Caco-2 (cell line): Measurements from ENCODE around the gene BBX. TPM values are rescaled to one million over a fixed set of nuclear protein-coding genes. Genes with fewer than 3 reads are reported as not detected.

Experiments
- BruUV-seq: library from RNA; stranded (reverse); fragments of 400-500 nt; replicated peaks from 2 replicates; lab custom pipeline; 2021; lab: Mats Ljungman, UMichigan
- CTCF ChIA-PET: fragments of 300-600 bp; sonication (Branson Sonifier 250); formaldehyde crosslinking; loops from one replicate; lab custom pipeline; 2022; ENCODE audit warnings: antibody characterized with exemption; lab: Charles Lee
- POLR2A ChIA-PET: fragments of 300-600 bp; sonication (Branson Sonifier 250); formaldehyde crosslinking; loops from one replicate; lab custom pipeline; 2022; ENCODE audit warnings: antibody characterized with exemption; lab: Charles Lee
- DNase-seq, 2 experiments: peaks; one replicate each; pipeline versions ENCODE4 v3.0.0 to v3.0.0-alpha.2; 2020 to 2022
- H3K27me3 ChIP-seq: replicated peaks from 2 replicates; pipeline ENCODE4 v1.6.0; 2011; ENCODE audit warnings: low read length; ENCODE audit not compliant: control insufficient read depth, insufficient read depth
- H3K36me3 ChIP-seq: 2 replicates; pipeline ENCODE4 v1.5.1; 2011; ENCODE audit warnings: low read length; ENCODE audit not compliant: control insufficient read depth, insufficient read depth
- H3K4me1 ChIP-seq: fragments of 250-450 bp; sonication (Bioruptor Pico); 2 replicates; pipeline ENCODE4 v1.5.1; 2020; ENCODE audit warnings: mild to moderate bottlenecking
- H3K4me3 ChIP-seq: 2 replicates; pipeline ENCODE4 v1.5.1; 2011; ENCODE audit warnings: low read depth, mild to moderate bottlenecking, control low read depth, low read length
- H3K9me3 ChIP-seq: fragments of 250-450 bp; sonication (Bioruptor Pico); 2 replicates; pipeline ENCODE4 v1.5.1; 2020; ENCODE audit warnings: mild to moderate bottlenecking, moderate library complexity
- H3K27ac Mint-ChIP-seq: one replicate; pipeline ENCODE4 v1.8.0; 2022; ENCODE audit warnings: mixed read lengths; ENCODE audit not compliant: unreplicated experiment
- H3K27me3 Mint-ChIP-seq: one replicate; pipeline ENCODE4 v1.8.0; 2022; ENCODE audit warnings: mixed read lengths; ENCODE audit not compliant: insufficient read depth, unreplicated experiment
- H3K36me3 Mint-ChIP-seq: one replicate; pipeline ENCODE4 v1.8.0; 2022; ENCODE audit warnings: mild to moderate bottlenecking, mixed read lengths; ENCODE audit not compliant: insufficient read depth, unreplicated experiment
- H3K4me1 Mint-ChIP-seq: one replicate; pipeline ENCODE4 v1.8.0; 2022; ENCODE audit warnings: low read depth, mixed read lengths; ENCODE audit not compliant: unreplicated experiment
- H3K4me3 Mint-ChIP-seq: one replicate; pipeline ENCODE4 v1.8.0; 2022; ENCODE audit warnings: mild to moderate bottlenecking, moderate library complexity, mixed read lengths; ENCODE audit not compliant: unreplicated experiment
- H3K9me3 Mint-ChIP-seq: one replicate; pipeline ENCODE4 v1.8.0; 2022; ENCODE audit warnings: mixed read lengths; ENCODE audit not compliant: unreplicated experiment
- intact Hi-C: fragments of 100-400 bp; cut with micrococcal nuclease; formaldehyde crosslinking; loops from one replicate; pipeline ENCODE4 v1.10.0; 2022; ENCODE audit not compliant: unreplicated experiment
- total RNA-seq: library from RNA; stranded (reverse); gene quantifications from 2 replicates; pipeline ENCODE4 v1.2.3, GENCODE V29; 2022
- TF ChIP-seq, protein P1 (sequence below), 2 experiments: fragments of 200-600 bp in 1 of 2; IDR thresholded peaks; 1 replicate in 1 of 2; 2 replicates in 1 of 2; pipeline versions ENCODE4 v1.5.1 to v1.8.0; 2011 to 2022; ENCODE audit warnings: antibody characterized with exemption in 1 of 2, control low read depth in 1 of 2, inconsistent platforms in 1 of 2, low read depth in 1 of 2, low read length in 1 of 2, mild to moderate bottlenecking in 1 of 2, moderate library complexity in 1 of 2; ENCODE audit not compliant: insufficient read depth in 1 of 2, severe bottlenecking in 1 of 2, unreplicated experiment in 1 of 2

The BBX gene
- total RNA-seq, 1 experiment from 2014 or later: 2.6 TPM

DNA sequence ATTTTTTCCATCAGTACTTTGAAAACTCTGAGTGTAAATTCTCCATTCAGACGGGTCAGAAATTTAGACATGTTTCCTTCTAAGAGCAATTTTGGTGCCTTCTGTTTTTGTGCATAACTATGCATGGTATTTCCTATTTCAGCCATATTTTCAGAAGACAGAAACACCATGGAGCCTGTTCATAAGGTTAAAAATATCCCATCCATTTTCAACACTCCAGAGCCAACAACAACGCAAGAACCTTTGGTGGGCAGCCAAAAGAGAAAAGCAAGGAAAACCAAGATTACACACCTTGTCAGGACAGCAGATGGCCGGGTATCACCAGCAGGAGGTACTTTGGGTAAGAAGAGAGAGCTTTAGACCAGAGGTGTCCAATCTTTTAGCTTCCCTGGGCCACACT is 275.6 kb downstream of the BBX start:
- H3K9me3 Mint-ChIP-seq: no peaks in the 10 kb centered on the region
- TF ChIP-seq, protein P1, sequence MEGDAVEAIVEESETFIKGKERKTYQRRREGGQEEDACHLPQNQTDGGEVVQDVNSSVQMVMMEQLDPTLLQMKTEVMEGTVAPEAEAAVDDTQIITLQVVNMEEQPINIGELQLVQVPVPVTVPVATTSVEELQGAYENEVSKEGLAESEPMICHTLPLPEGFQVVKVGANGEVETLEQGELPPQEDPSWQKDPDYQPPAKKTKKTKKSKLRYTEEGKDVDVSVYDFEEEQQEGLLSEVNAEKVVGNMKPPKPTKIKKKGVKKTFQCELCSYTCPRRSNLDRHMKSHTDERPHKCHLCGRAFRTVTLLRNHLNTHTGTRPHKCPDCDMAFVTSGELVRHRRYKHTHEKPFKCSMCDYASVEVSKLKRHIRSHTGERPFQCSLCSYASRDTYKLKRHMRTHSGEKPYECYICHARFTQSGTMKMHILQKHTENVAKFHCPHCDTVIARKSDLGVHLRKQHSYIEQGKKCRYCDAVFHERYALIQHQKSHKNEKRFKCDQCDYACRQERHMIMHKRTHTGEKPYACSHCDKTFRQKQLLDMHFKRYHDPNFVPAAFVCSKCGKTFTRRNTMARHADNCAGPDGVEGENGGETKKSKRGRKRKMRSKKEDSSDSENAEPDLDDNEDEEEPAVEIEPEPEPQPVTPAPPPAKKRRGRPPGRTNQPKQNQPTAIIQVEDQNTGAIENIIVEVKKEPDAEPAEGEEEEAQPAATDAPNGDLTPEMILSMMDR (IDR thresholded peaks at IDR 0.05; ENCODE audit: insufficient read depth in 1 of 2, low read depth in 1 of 2, low read length in 1 of 2, severe bottlenecking in 1 of 2, unreplicated experiment in 1 of 2): no peak
- H3K27ac Mint-ChIP-seq: no peak overlapping the region
- H3K4me3 ChIP-seq: no peak overlapping the region
- H3K36me3 Mint-ChIP-seq: no peaks in the 10 kb centered on the region
- ChIA-PET POLR2A (no interaction called here), CTCF (no interaction called here)
- DNase-seq: no peak
- H3K4me3 Mint-ChIP-seq: no peak overlapping the region
- no peaks in the 10 kb centered on the region for H3K4me1 Mint-ChIP-seq
- H3K9me3 ChIP-seq: no peaks in the 10 kb centered on the region
- intact Hi-C loops: no loop called here
- no peaks in the 10 kb centered on the region for H3K36me3 ChIP-seq
- H3K4me1 ChIP-seq: no peaks in the 10 kb centered on the region
- H3K27me3 Mint-ChIP-seq: peaks cover 2% of the 10 kb centered on the region
- no TSS peak for BruUV-seq
- no peaks in the 10 kb centered on the region for H3K27me3 ChIP-seq

DNA sequence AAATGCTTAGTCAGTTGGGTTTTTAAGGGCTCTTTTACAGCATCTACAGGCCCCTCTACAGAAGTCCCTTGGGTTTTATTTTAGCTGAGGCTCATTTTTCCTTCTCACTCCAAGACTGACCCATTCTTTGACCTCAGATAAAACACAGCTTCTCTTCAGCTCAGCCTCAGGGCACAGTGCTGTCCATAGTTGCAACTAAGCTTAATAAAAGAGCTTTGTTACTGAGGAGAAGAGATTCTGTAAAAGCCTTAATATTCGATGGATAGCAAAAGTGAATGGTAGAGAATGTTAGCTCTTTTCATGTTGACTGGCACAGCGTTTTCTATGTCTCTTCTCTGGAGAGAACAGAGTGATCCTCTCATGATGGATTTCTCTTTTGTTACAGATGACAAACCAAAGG is 277.9 kb downstream of the BBX start:
- TF ChIP-seq, protein P1 (IDR thresholded peaks at IDR 0.05; ENCODE audit: insufficient read depth in 1 of 2, low read depth in 1 of 2, low read length in 1 of 2, severe bottlenecking in 1 of 2, unreplicated experiment in 1 of 2): no peak
- Histone ChIP-seq H3K27me3 (no peaks in the 10 kb centered on the region), H3K36me3 (no peaks in the 10 kb centered on the region), H3K4me3 (no peak overlapping the region), H3K9me3 (no peaks in the 10 kb centered on the region), H3K4me1 (no peaks in the 10 kb centered on the region)
- POLR2A ChIA-PET: no interaction called here
- H3K36me3 Mint-ChIP-seq: no peaks in the 10 kb centered on the region
- no peak for DNase-seq
- H3K27ac Mint-ChIP-seq: no peak overlapping the region
- no peaks in the 10 kb centered on the region for H3K27me3 Mint-ChIP-seq
- intact Hi-C loops: no loop called here
- CTCF ChIA-PET: no interaction called here
- H3K4me3 Mint-ChIP-seq: no peak overlapping the region
- BruUV-seq: no TSS peak
- no peaks in the 10 kb centered on the region for H3K4me1 Mint-ChIP-seq
- H3K9me3 Mint-ChIP-seq: no peaks in the 10 kb centered on the region

DNA sequence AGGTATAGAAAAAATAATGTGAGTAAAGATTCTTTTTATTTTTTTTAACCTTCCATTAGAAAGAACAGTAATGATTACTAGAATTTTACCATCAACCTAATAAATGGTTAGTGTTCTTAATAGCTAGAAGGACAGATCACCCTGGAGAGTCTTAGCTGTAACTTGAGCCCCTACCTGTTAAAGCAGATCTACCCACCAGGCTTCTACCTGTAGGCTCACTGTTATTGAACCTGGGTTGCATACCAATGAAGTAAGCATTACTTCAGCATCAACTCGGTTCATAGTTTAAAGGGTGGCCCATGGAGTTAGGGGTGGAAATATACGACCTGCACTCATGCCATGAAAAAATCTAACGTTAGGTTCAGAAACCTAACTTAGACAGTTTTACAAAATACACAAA is 280.4 kb downstream of the BBX start:
- ChIA-PET POLR2A (no interaction called here), CTCF (no interaction called here)
- Mint-ChIP-seq H3K4me1 (no peaks in the 10 kb centered on the region), H3K36me3 (no peaks in the 10 kb centered on the region), H3K4me3 (no peak overlapping the region), H3K9me3 (no peaks in the 10 kb centered on the region), H3K27me3 (no peaks in the 10 kb centered on the region), H3K27ac (no peak overlapping the region)
- Histone ChIP-seq H3K27me3 (no peaks in the 10 kb centered on the region), H3K4me1 (no peaks in the 10 kb centered on the region), H3K4me3 (no peak overlapping the region), H3K9me3 (no peaks in the 10 kb centered on the region), H3K36me3 (no peaks in the 10 kb centered on the region)
- DNase-seq: no peak
- TF ChIP-seq, protein P1 (IDR thresholded peaks at IDR 0.05; ENCODE audit: insufficient read depth in 1 of 2, low read depth in 1 of 2, low read length in 1 of 2, severe bottlenecking in 1 of 2, unreplicated experiment in 1 of 2): no peak
- intact Hi-C loops: no loop called here
- BruUV-seq: no TSS peak
